Thoracic aorta (tissue), 2 donors: ENCODE data around the gene ADAMTSL2. TPM values are rescaled to one million over a fixed set of nuclear protein-coding genes. Genes with fewer than 3 reads are reported as not detected.

Experiments
- ATAC-seq: fragments of 150-250 bp; one replicate; pipeline ENCODE4 v1.8.0; 2017; ENCODE audit warnings: low read depth; ENCODE audit not compliant: insufficient number of reproducible peaks, low FRiP score
- DNase-seq: peaks from one replicate; pipeline ENCODE4 v3.0.0-alpha.2; 2020; ENCODE audit warnings: low spot score
- H3K27ac ChIP-seq, 2 donors: fragments of 200-600 bp; sonication (generic); 1 replicate in 1 of 2; 2 replicates in 1 of 2; pipeline ENCODE4 v1.5.1; 2016; ENCODE audit warnings: mild to moderate bottlenecking in 2 of 2, moderate library complexity in 2 of 2
- H3K27me3 ChIP-seq: fragments of 200-600 bp; sonication (generic); replicated peaks from 2 replicates; pipeline ENCODE4 v1.6.0; 2016; ENCODE audit warnings: mild to moderate bottlenecking; ENCODE audit not compliant: insufficient read depth
- H3K36me3 ChIP-seq: fragments of 200-600 bp; sonication (generic); one replicate; pipeline ENCODE4 v1.5.1; 2016
- H3K4me1 ChIP-seq, 2 donors: fragments of 200-600 bp; sonication (generic); 1 replicate in 1 of 2; 2 replicates in 1 of 2; pipeline versions ENCODE4 v1.5.1 to v1.6.0; 2016; ENCODE audit warnings: low read depth in 2 of 2, mild to moderate bottlenecking in 1 of 2; ENCODE audit not compliant: control insufficient read depth in 1 of 2
- H3K4me3 ChIP-seq: fragments of 200-600 bp; sonication (generic); 2 replicates; pipeline ENCODE4 v1.5.1; 2016; ENCODE audit warnings: mild to moderate bottlenecking
- H3K9me3 ChIP-seq: fragments of 200-600 bp; sonication (generic); 2 replicates; pipeline ENCODE4 v1.5.1; 2016
- CTCF ChIP-seq: fragments of 200-600 bp; sonication (generic); IDR thresholded peaks from one replicate; pipeline ENCODE4 v1.5.1; 2019; ENCODE audit warnings: antibody characterized with exemption
- total RNA-seq, 2 donors: library from RNA; depleted of rRNA; stranded (reverse); fragments of >200 nt; gene quantifications; one replicate each; pipeline versions ENCODE4 v1.1.0 to v1.2.3, GENCODE V29; 2016

Gene ADAMTSL2
- total RNA-seq, 2 donors from 2014 or later, result 2.8 to 5.5 TPM

GRCh38 chr9:133587051-133587450 is 52.5 kb downstream of the ADAMTSL2 start:
- Histone ChIP-seq H3K4me1 (peaks cover 9 to 27% of the 10 kb centered on the region in 2 donors), H3K27me3 (peaks cover 20% of the 10 kb centered on the region), H3K36me3 (no peaks in the 10 kb centered on the region), H3K4me3 (no peak overlapping the region), H3K9me3 (no peaks in the 10 kb centered on the region), H3K27ac (no peak overlapping the region)
- ATAC-seq (no peak), DNase-seq (no peak)
- no peak for TF ChIP-seq CTCF

DNA sequence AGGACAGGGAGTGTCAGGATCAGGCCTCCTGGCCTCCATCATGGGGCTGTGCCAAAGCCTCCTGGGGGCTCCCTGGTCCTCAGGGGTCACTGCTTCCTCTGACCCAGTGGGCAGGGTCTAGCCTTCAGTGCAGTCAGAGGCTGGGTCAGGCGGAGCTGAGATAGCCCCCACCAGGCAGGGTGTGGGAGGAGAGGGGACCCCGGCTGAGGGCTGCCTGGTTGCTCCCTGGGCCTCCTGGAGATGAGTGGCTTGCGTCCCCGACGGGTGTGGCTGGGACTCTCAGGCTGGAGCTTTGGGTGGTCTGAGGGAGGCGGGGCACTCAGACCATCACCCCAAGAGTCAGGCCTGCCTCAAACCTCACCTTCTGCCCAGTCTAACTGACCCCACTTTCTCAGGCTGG is 53.0 kb downstream of the ADAMTSL2 start:
- Histone ChIP-seq H3K36me3 (no peaks in the 10 kb centered on the region), H3K27ac (no peak overlapping the region), H3K9me3 (no peaks in the 10 kb centered on the region), H3K27me3 (peaks cover 20% of the 10 kb centered on the region), H3K4me3 (no peak overlapping the region), H3K4me1 (peaks cover 9 to 27% of the 10 kb centered on the region in 2 donors)
- DNase-seq (no peak), ATAC-seq (no peak)
- no peak for TF ChIP-seq CTCF

- ATAC-seq, result no peak
Observed at GRCh38 chr9:133589454-133590227, 55.1 kb downstream of the ADAMTSL2 start.

GRCh38 chr9:133590231-133590855 is 55.8 kb downstream of the ADAMTSL2 start:
- TF ChIP-seq CTCF, result no peak
- ATAC-seq, result no peak
- peaks cover 12% of the 10 kb centered on the region for H3K27me3 ChIP-seq

More at GRCh38 chr9:133589454-133590227, 55.1 kb downstream of the ADAMTSL2 start:
- no peaks in the 10 kb centered on the region for H3K36me3 ChIP-seq
- H3K9me3 ChIP-seq, result no peaks in the 10 kb centered on the region
- no peak overlapping the region for H3K27ac ChIP-seq
- TF ChIP-seq CTCF, result no peak
- DNase-seq, result no peak
- no peak overlapping the region for H3K4me3 ChIP-seq
- H3K4me1 ChIP-seq, result peaks cover 4 to 15% of the 10 kb centered on the region in 2 donors
- peaks cover 12% of the 10 kb centered on the region for H3K27me3 ChIP-seq

GRCh38 chr9:133591116-133591910 is 56.8 kb downstream of the ADAMTSL2 start:
- Histone ChIP-seq H3K9me3 (no peaks in the 10 kb centered on the region), H3K27ac (no peak overlapping the region)
- no peak for ATAC-seq

More at GRCh38 chr9:133590231-133590855, 55.8 kb downstream of the ADAMTSL2 start:
- no peak overlapping the region for H3K4me3 ChIP-seq
- no peaks in the 10 kb centered on the region for H3K36me3 ChIP-seq
- H3K27ac ChIP-seq, result no peak overlapping the region
- no peak for DNase-seq
- H3K9me3 ChIP-seq, result no peaks in the 10 kb centered on the region
- peaks cover 0 to 8% of the 10 kb centered on the region in 2 donors for H3K4me1 ChIP-seq

More at GRCh38 chr9:133591116-133591910, 56.8 kb downstream of the ADAMTSL2 start:
- H3K36me3 ChIP-seq, result no peaks in the 10 kb centered on the region
- TF ChIP-seq CTCF, result no peak
- peaks cover 2% of the 10 kb centered on the region for H3K27me3 ChIP-seq
- no peaks in the 10 kb centered on the region for H3K4me1 ChIP-seq
- no peak for DNase-seq
- no peak overlapping the region for H3K4me3 ChIP-seq
